Thyroid gland (tissue), 4 donors: ENCODE measurements around the gene MTG1. TPM values are rescaled to one million over a fixed set of nuclear protein-coding genes. Genes with fewer than 3 reads are reported as not detected.

Experiments
- DNase-seq, 2 donors: peaks; one replicate each; pipeline ENCODE4 v3.0.0-alpha.2; 2019
- H3K27ac ChIP-seq, 3 donors: fragments of 200-600 bp; sonication (generic); 1 replicate in 2 of 3; 2 replicates in 1 of 3; pipeline ENCODE4 v1.5.1; 2016 to 2019; ENCODE audit warnings: mild to moderate bottlenecking in 1 of 3, moderate library complexity in 1 of 3
- H3K27me3 ChIP-seq: fragments of 200-600 bp; sonication (generic); one replicate; pipeline ENCODE4 v1.5.1; 2019
- H3K36me3 ChIP-seq, 2 donors: fragments of 200-600 bp; sonication (generic); one replicate each; pipeline ENCODE4 v1.5.1; 2016 to 2019
- H3K4me1 ChIP-seq, 2 donors: fragments of 200-600 bp; sonication (generic); one replicate each; pipeline ENCODE4 v1.5.1; 2017 to 2019
- H3K4me3 ChIP-seq, 3 donors: fragments of 200-600 bp; sonication (generic); replicated peaks in 1 of 3; 1 replicate in 2 of 3; 2 replicates in 1 of 3; pipeline ENCODE4 v1.5.1; 2016; ENCODE audit warnings: mild to moderate bottlenecking in 1 of 3
- H3K9me3 ChIP-seq: fragments of 200-600 bp; sonication (generic); one replicate; pipeline ENCODE4 v1.5.1; 2017
- CTCF ChIP-seq, 6 experiments: fragments of 200-600 bp in 3 of 6; fragments of 450-650 bp in 3 of 6; sonication (generic) in 3 of 6; IDR thresholded peaks; one replicate each; pipeline ENCODE4 v1.5.1; 2016 to 2019; ENCODE audit warnings: antibody characterized with exemption in 6 of 6, mild to moderate bottlenecking in 2 of 6, inconsistent platforms in 1 of 6, moderate library complexity in 1 of 6
- POLR2A ChIP-seq, 2 donors: fragments of 450-650 bp; IDR thresholded peaks; one replicate each; pipeline ENCODE4 v1.6.1; 2017; ENCODE audit warnings: antibody characterized with exemption in 2 of 2, mild to moderate bottlenecking in 2 of 2, moderate library complexity in 1 of 2
- WGBS, 2 donors: methylation state at CpG; one replicate each; pipeline ENCODE4 v1.1.5; 2017; 5-methylcytosine and 5-hydroxymethylcytosine counted together
- intact Hi-C: fragments of 100-400 bp; cut with DNase I; formaldehyde crosslinking; loops from one replicate; pipeline ENCODE4 v1.15.1; 2023
- total RNA-seq, 4 donors: library from RNA; depleted of rRNA; stranded (reverse); fragments of >200 nt; gene quantifications; one replicate each; pipeline ENCODE4 v1.2.3, GENCODE V29; 2016

MTG1 gene
- total RNA-seq, 4 donors from 2014 or later, result 23.8 to 40.8 (median 35.0) TPM

- no peaks in the 10 kb centered on the region for H3K9me3 ChIP-seq
- no peaks in the 10 kb centered on the region for H3K4me1 ChIP-seq
- no peak overlapping the region for H3K4me3 ChIP-seq
- no peaks in the 10 kb centered on the region for H3K27me3 ChIP-seq
- intact Hi-C loops, result no loop called here
- WGBS, 2 donors, result 83 to 93% methylated on average over 9 of the region's 16 CpGs
- no peak for DNase-seq
- H3K27ac ChIP-seq, result no peak overlapping the region
- no peak for TF ChIP-seq POLR2A (IDR thresholded peaks at IDR 0.05)
- no peak for TF ChIP-seq CTCF (IDR thresholded peaks at IDR 0.05)
- no peaks in the 10 kb centered on the region for H3K36me3 ChIP-seq
Observed at GRCh38 chr10:133442967-133443924, 49.3 kb downstream of the MTG1 start.

GRCh38 chr10:133444342-133445267 is 50.6 kb downstream of the MTG1 start:
- Histone ChIP-seq H3K36me3 (no peaks in the 10 kb centered on the region), H3K4me3 (no peak overlapping the region), H3K27ac (no peak overlapping the region), H3K9me3 (no peaks in the 10 kb centered on the region), H3K4me1 (no peaks in the 10 kb centered on the region), H3K27me3 (no peaks in the 10 kb centered on the region)
- intact Hi-C loops, result no loop called here
- TF ChIP-seq POLR2A (IDR thresholded peaks at IDR 0.05) (no peak), CTCF (IDR thresholded peaks at IDR 0.05) (no peak)
- DNase-seq, result no peak
- 82 to 85% methylated on average over 10 to 11 of the region's 12 CpGs for WGBS, 2 donors

- no peak overlapping the region for H3K27ac ChIP-seq
- WGBS, 2 donors, result 94 to 95% methylated on average over 21 to 22 of the region's 22 CpGs
- no peak overlapping the region for H3K4me3 ChIP-seq
- H3K27me3 ChIP-seq, result no peaks in the 10 kb centered on the region
- intact Hi-C loops, result no loop called here
- DNase-seq, result no peak
- TF ChIP-seq POLR2A (IDR thresholded peaks at IDR 0.05) (no peak), CTCF (IDR thresholded peaks at IDR 0.05) (no peak)
- no peaks in the 10 kb centered on the region for H3K9me3 ChIP-seq
- no peaks in the 10 kb centered on the region for H3K36me3 ChIP-seq
- no peaks in the 10 kb centered on the region for H3K4me1 ChIP-seq
Observed at GRCh38 chr10:133445268-133445732, 51.3 kb downstream of the MTG1 start.

- Histone ChIP-seq H3K36me3 (no peaks in the 10 kb centered on the region), H3K9me3 (no peaks in the 10 kb centered on the region), H3K4me1 (no peaks in the 10 kb centered on the region), H3K27me3 (no peaks in the 10 kb centered on the region), H3K4me3 (no peak overlapping the region), H3K27ac (no peak overlapping the region)
- 58 to 79% methylated on average over 32 to 48 of the region's 80 CpGs for WGBS, 2 donors
- intact Hi-C loops, result no loop called here
- TF ChIP-seq CTCF (IDR thresholded peaks at IDR 0.05) (no peak), POLR2A (IDR thresholded peaks at IDR 0.05) (no peak)
- no peak for DNase-seq
Observed at GRCh38 chr10:133445751-133446708, 52.1 kb downstream of the MTG1 start.
